ENCODE measurements around the gene PPTC7. TPM values are rescaled to one million over a fixed set of nuclear protein-coding genes. Genes with fewer than 3 reads are reported as not detected.
"Not testable (repeated sequence)": the region's sequence is repeated elsewhere in the genome, so short reads cannot be mapped to it uniquely, and the experiment has no call there.

Gene PPTC7
- polyA plus RNA-seq (2013, experiment 1 of 2; ENCODE audit: insufficient read length) = 9.8 TPM
- polyA plus RNA-seq (2013, experiment 2 of 2; ENCODE audit: insufficient read length) = 11.1 TPM

- peak; percentile 98 for DNase-seq
These were observed at the start of gene PPTC7 for GRCh38 chr12:110583137-110584059. Gene PPTC7 (minus strand): TSS chr12:110583318. CDS start chr12:110583031, 287 bp downstream.

DNA sequence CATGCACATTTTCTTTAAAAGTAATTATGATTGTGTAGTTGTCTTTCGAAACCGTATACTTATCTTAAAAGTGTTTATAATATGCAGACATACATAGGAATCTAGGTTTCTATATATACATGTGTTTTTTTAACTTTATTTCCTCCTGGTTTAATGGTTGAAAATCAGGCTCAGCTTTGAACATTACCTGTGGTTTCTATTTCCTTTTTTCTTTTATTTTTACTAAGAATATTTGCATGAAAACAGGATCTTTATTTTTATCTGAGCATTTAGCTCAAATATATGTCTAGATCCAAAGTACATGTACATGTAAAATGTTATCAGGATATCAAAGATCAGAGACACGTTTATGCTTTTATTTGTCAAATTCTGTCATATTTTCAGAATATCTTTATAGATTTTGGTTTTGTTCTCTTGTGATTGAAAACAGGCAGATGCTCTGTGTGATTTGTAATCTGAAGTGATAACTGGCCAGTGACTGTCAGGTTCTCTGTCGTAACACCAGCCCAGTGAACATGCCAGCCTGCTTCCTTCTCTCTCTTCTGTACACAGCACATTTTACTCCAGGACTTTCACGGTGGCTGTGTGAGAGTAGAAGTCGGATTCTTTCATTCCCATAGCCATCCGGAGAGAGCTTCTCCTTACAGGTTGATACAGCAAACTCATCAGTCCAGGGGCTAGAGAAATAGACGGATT lies 44.5 kb upstream of the PPTC7 start:
- no peak for DNase-seq

DNA sequence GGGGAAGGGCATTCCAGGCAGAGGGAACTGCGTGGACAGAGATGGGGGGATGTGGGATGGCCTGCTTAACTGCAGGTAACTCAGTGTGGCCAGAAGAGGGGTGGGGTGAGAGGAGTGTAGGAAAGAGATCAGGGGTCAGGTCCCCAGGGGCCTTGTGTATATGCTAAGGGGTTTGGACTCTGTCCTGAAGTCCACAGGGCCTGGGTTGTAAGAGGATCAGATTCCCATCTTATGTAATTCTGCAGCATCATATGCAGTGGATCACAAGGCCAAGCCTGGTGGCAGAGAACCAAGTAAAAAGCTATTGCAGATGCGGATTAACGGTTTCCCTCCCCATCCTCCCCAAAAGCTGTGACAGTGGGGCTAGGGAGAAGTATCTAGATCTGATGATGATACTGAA lies 39.5 kb upstream of the PPTC7 start:
- DNase-seq = no peak

- no peak for DNase-seq
These were observed 36.4 kb upstream of the PPTC7 start for GRCh38 chr12:110619534-110619953.

- no peak for DNase-seq
These were observed 33.5 kb upstream of the PPTC7 start for GRCh38 chr12:110616471-110617115.

DNA sequence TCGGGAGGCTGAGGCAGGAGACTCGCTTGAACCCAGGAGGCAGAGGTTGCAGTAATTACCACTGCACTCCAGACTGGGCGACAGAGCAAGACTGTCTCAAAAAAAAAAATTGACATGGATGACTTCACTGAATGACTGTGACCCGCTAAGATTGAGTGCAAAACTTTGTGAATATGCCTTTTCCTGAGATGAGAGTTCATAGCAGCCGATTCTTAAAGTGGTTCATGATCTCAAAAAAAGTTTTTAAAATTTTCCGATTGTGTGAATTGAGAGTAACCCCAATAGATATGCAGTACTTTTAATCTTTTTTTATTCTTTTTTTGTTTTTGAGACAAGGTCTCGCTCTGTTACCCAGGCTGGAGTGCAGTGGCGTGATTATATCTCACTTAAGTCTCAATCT lies 32.1 kb upstream of the PPTC7 start:
- no peak for DNase-seq

- peak; percentile 95 for DNase-seq
These were observed 30.9 kb upstream of the PPTC7 start, which contains the start of gene TCTN1 for GRCh38 chr12:110613771-110614684. Gene TCTN1 (plus strand): TSS chr12:110614129. CDS start chr12:110614183, 54 bp downstream.

- DNase-seq = no peak
These were observed 30.1 kb upstream of the PPTC7 start for GRCh38 chr12:110613071-110613770.

DNA sequence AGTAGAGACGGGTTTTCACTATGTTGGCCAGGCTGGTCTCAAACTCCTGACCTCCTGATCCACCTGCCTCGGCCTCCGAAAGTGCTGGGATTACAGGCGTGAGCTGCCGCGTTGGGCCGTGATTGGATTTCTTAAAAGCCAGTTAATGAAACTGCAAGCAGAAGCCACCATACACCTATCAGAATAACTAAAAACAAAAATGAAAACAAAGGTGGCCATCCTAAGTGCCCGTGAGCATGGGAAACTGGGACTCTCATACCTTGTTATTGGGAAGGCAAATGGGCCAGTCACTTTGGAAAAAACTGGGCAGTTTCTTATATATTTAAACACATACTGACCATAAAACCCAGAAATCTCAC lies 23.1 kb upstream of the PPTC7 start:
- DNase-seq = no peak

- DNase-seq = peak; percentile 64
These were observed 19.1 kb upstream of the PPTC7 start for GRCh38 chr12:110602085-110602814.

- peak; percentile 66 for DNase-seq
These were observed 17.1 kb upstream of the PPTC7 start for GRCh38 chr12:110600254-110600653.

DNA sequence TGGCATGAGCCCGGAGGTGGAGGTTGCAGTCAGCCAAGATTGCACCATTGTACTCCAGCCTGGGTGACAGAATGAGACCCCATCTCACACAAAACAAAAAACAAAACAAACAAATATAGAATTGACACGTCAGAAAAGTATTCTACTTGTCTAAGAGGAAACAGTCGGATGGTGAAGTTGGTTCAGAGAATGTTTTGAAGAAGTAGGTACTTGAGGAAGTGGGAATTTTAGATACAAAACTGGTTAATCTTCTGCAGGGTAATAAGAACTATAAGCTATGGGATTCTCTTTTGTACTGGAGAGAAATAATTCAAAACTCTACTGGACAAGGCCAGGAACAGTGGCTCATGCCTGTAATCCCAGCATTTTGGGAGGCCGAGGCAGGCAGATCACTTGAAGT lies 16.2 kb upstream of the PPTC7 start:
- no peak for DNase-seq

GRCh38 chr12:110597885-110598284 lies 14.8 kb upstream of the PPTC7 start:
- no peak for DNase-seq

DNA sequence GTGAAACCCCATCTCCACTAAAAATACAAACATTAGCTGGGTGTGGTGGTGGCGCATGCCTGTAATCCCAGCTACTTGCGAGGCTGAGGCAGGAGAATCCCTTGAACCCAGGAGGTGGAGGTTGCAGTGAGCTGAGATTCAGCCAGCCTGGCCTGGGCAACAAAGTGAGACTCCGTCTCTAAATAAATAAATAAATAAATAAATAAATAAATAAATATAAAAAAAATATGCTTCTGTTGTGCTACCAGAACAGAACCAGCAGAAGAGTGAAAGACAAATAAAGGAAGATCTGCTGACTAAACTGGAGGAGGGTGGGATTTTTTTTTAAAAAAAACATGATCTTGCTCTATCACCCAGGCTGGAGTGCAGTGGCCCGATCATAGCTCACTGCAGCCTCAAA lies 9.8 kb upstream of the PPTC7 start:
- DNase-seq = not testable (repeated sequence)

- no peak for DNase-seq
These were observed 9.0 kb upstream of the PPTC7 start for GRCh38 chr12:110592078-110592477.

DNA sequence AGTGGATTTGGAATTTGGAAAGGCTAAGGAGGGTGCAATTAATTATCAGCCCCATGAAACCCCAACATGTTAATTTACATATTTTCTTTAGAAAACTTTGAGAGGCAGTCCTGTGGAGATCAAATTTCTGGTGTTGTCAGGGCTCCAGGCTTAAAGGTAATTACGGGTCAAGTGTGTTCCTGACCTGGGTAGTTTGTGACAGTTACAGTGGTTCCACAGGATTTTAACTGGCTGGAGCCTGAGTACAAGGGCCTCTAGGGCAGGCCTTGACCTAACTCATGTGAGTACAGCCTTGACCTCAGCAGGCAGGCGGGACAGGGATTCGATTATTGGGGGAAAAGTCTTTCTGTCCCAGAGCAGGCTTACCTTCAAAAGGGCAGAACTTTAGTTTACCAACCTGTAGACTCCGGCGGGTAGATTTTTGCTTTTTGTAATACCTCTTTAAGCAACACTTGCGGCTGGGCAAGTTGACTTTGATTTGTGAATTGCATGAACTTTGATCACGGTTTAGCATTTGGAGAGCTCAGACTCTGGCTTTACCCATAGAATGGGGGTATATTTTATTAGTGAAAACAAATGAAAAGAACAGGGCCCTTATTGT lies 8.4 kb upstream of the PPTC7 start:
- DNase-seq = no peak

GRCh38 chr12:110590806-110591326 lies 7.7 kb upstream of the PPTC7 start:
- DNase-seq = peak; percentile 59

DNA sequence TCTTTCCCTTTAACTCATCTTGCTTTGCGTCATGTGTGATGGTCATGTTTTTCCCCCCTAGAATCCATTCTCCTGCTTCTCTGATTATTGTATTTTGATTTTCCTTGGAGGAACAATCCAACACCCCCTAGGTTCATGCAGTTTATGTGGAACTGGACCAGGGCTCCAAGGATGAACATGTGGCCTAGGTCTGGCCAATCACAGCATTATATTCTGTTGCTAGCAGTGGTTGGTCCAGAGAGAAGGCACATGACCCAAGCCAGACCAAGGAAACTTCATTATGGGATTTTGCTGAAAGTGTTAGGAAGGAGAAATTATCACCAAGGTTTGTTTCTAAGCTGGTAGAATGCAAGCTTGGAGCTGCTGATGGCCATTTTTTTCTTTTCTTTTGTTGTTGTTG lies 6.9 kb upstream of the PPTC7 start:
- DNase-seq = no peak

GRCh38 chr12:110587102-110587501 lies 4.0 kb upstream of the PPTC7 start:
- DNase-seq = not testable (repeated sequence)

All from fibroblast of skin of scalp (primary cell).